Adipose tissue (tissue), 3 donors: Measurements from ENCODE around the gene OLFML3. TPM values are rescaled to one million over a fixed set of nuclear protein-coding genes. Genes with fewer than 3 reads are reported as not detected.
"Not testable (repeated sequence)": the region's sequence is repeated elsewhere in the genome, so short reads cannot be mapped to it uniquely, and the experiment has no call there.

Source experiments
- H3K27ac ChIP-seq: one replicate; pipeline ENCODE4 v1.5.1; 2013; ENCODE audit warnings: low read depth, low read length
- WGBS, 3 donors: extraction: QIAGEN DNeasy Blood & Tissue Kit; methylation state at CpG; one replicate each; pipeline ENCODE4 v1.1.7; 2013; 5-methylcytosine and 5-hydroxymethylcytosine counted together
- polyA plus RNA-seq, 3 donors: library from polyadenylated mRNA; stranded (reverse); fragments of 200-250 nt; gene quantifications; one replicate each; pipeline ENCODE4 v1.2.3, GENCODE V29; 2013
- donor health status: healthy with polysubstance abuse.
- donor health status: Bipolar disorder and iron deficiency.
- donor health status: healthy.

Gene OLFML3
- polyA plus RNA-seq, 3 donors: 15.7 to 139 (median 59.0) TPM

GRCh38 chr1:114010433-114011184 lies 31.3 kb downstream of the OLFML3 start:
- no peak overlapping the region for H3K27ac ChIP-seq
- WGBS, 3 donors: 56 to 68% (median 68%) methylated on average over 9 of the region's 9 CpGs

DNA sequence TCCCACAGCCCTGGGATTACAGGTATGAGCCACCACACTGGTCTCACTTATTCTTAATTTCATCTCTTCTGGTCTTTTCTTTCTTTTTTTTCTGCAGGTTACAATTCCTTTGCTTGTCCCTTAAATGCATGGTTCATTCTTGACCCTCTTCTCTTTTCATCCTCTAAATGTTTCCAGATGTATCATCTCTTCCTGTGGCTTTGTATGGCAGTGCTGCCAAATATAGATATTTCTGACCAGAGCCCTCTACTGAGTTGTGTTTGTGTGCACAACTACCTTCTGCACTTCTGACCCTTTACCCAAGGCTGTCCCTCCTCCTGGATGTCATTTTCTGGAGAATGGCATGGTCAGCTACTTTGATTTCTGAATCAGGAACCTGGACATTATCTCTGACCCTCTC lies 32.5 kb downstream of the OLFML3 start:
- H3K27ac ChIP-seq: no peak overlapping the region

DNA sequence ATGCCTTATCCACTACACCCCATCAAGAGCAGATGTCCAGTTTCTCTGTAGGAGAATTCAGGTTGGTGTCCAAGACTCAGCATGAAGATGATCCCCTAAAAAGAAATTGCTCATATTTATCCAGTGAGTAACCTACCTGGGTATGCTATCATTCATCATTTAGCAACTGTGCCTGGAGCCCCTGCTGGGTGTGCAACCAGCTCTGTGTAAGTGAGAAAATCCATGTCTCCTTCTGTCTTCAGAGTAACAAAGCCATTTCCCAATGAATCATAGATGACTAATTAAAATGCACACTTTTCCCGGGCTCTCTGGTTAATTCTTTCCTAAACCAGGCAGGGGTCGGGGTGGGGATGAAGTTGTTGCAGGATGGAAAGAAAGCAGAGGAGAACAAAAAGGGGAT lies 35.8 kb downstream of the OLFML3 start:
- 45 to 73% (median 69%) methylated on average over 2 of the region's 2 CpGs for WGBS, 3 donors

GRCh38 chr1:114019724-114020123 lies 40.5 kb downstream of the OLFML3 start:
- not testable (repeated sequence) for H3K27ac ChIP-seq
- WGBS, 3 donors: 84 to 90% (median 89%) methylated on average over 3 of the region's 3 CpGs

More for the DNA sequence above, 35.8 kb downstream of the OLFML3 start:
- H3K27ac ChIP-seq: no peak overlapping the region

GRCh38 chr1:114021665-114022099 lies 42.4 kb downstream of the OLFML3 start:
- H3K27ac ChIP-seq: no peak overlapping the region
- WGBS, 3 donors: 25 to 73% (median 70%) methylated on average over 4 of the region's 4 CpGs

DNA sequence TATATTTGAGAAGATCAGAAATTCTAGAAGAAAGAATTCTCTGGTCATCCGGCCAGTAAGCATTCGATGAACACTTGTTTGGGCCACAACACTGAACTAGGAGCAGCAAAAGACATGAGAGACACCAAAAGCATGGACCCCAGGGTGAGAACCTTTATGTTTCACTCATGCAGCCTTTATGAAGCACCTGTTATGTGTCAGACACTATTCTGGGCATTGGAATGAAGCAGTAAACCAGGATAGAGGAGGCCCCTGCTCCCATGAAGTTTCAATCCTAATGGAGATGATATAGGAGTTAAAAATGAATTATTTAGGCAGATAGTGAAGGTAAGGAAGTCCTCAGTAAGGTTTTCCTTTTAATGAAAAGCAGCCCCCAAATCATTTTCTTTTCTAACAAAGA lies 43.6 kb downstream of the OLFML3 start:
- H3K27ac ChIP-seq: no peak overlapping the region
- WGBS, 3 donors: 95 to 98% (median 98%) methylated on average over 2 of the region's 2 CpGs

DNA sequence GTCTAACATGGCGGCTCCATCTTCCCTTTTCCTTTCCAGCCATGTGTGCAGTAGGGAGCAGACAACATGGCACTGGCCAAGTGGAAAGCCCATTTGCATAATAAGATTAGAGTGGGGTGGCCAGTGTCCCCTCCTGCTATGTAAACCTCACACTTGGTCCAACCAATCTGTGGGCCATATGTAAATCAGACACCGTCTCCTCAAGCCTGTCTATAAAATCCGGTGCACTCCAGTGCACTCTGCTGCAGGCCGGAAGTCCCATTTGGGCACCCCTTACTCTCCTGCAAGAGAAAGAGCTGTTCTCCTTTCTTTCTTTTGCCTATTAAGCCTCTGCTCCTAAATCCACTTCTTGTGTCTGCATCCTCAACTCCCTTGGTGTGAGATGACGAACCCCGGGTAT lies 44.1 kb downstream of the OLFML3 start:
- H3K27ac ChIP-seq: no peak overlapping the region
- 88 to 90% (median 89%) methylated on average over 6 of the region's 6 CpGs for WGBS, 3 donors

- no peak overlapping the region for H3K27ac ChIP-seq
- WGBS, 3 donors: 73 to 90% (median 76%) methylated on average over 6 of the region's 6 CpGs
Measured at GRCh38 chr1:114024049-114024448, 44.8 kb downstream of the OLFML3 start.

GRCh38 chr1:114025609-114026401 lies 46.5 kb downstream of the OLFML3 start:
- no peak overlapping the region for H3K27ac ChIP-seq
- 92 to 96% (median 93%) methylated on average over 5 of the region's 5 CpGs for WGBS, 3 donors

- no peak overlapping the region for H3K27ac ChIP-seq
- 88 to 95% (median 91%) methylated on average over 6 of the region's 6 CpGs for WGBS, 3 donors
Measured at GRCh38 chr1:114026797-114027196, 47.5 kb downstream of the OLFML3 start.

Other genes with a start within 250 kb of the OLFML3 start
- gene PHTF1, start 220.0 kb upstream of the OLFML3 start, polyA plus RNA-seq: 1 to 10 TPM; 4.4 to 8.2 (median 6.1) TPM
- 1 to 10 TPM; 3.6 to 5.6 (median 4.2) TPM for gene RSBN1, start 167.0 kb upstream of the OLFML3 start, polyA plus RNA-seq
- 1 to 10 TPM in 1 of 3 donors, under 1 TPM in 2; 0.60 to 1.2 (median 0.79) TPM for gene PTPN22, start 107.8 kb upstream of the OLFML3 start, polyA plus RNA-seq
- 10 to 100 TPM in 1 of 3 donors, 1 to 10 TPM in 1, under 1 TPM in 1; 0.11 to 14.3 (median 1.2) TPM for gene BCL2L15, start 91.9 kb upstream of the OLFML3 start, polyA plus RNA-seq
- 10 to 100 TPM in 2 of 3 donors, 1 to 10 TPM in 1; 7.2 to 10.6 (median 10.2) TPM for gene AP4B1, start 74.7 kb upstream of the OLFML3 start, polyA plus RNA-seq
- 1 to 10 TPM; 1.2 to 2.6 (median 1.7) TPM for gene DCLRE1B, start 74.1 kb upstream of the OLFML3 start, polyA plus RNA-seq
- gene HIPK1, start 50.1 kb upstream of the OLFML3 start, polyA plus RNA-seq: 10 to 100 TPM in 2 of 3 donors, 1 to 10 TPM in 1; 8.4 to 24.7 (median 15.7) TPM
- 1 to 10 TPM in 1 of 3 donors, under 1 TPM in 2; 0.01 to 1.7 (median 0.11) TPM for gene SYT6, start 174.4 kb downstream of the OLFML3 start, polyA plus RNA-seq